GM12892 (cell line): ENCODE data around the gene CBX6.

ENCODE experiments used
- POLR2A ChIP-seq: IDR thresholded peaks from 2 replicates; pipeline ENCODE4 v1.6.1; 2011; ENCODE audit warnings: low read depth, low read length, control low read depth
- POLR2AphosphoS5 ChIP-seq: IDR thresholded peaks from 2 replicates; pipeline ENCODE4 v1.6.1; 2011; ENCODE audit warnings: low read depth, low read length, control low read depth
- TAF1 ChIP-seq: IDR thresholded peaks from 2 replicates; pipeline ENCODE4 v1.6.1; 2011; ENCODE audit warnings: low read depth, mild to moderate bottlenecking, control low read depth, low read length, borderline replicate concordance

GRCh38 chr22:38842512-38843200 lies 29.4 kb downstream of the CBX6 start:
- no peak for TF ChIP-seq POLR2A
- TF ChIP-seq TAF1, result no peak
- TF ChIP-seq POLR2AphosphoS5, result no peak
